Activated naive CD4-positive, alpha-beta T cell treated with anti-CD3 and anti-CD28 coated beads, Interleukin-2, amount 50 U/mL, for 24 hours (primary cell): ENCODE measurements around the gene BACH2.
A peak's percentile ranks its signal among the peaks of the same experiment; 100 is the strongest.

Experiments
- H3K27ac Mint-ChIP-seq: one replicate; pipeline ENCODE4 v1.8.0; 2021; ENCODE audit warnings: mild to moderate bottlenecking, mixed read lengths
- H3K27me3 Mint-ChIP-seq: one replicate; pipeline ENCODE4 v1.8.0; 2021; ENCODE audit warnings: mixed read lengths
- H3K36me3 Mint-ChIP-seq: one replicate; pipeline ENCODE4 v1.8.0; 2021; ENCODE audit warnings: mixed read lengths
- H3K4me1 Mint-ChIP-seq: one replicate; pipeline ENCODE4 v1.8.0; 2021; ENCODE audit warnings: mixed read lengths
- H3K4me3 Mint-ChIP-seq: one replicate; pipeline ENCODE4 v1.8.0; 2021; ENCODE audit warnings: mild to moderate bottlenecking, mixed read lengths
- H3K9me3 Mint-ChIP-seq: one replicate; pipeline ENCODE4 v1.8.0; 2021; ENCODE audit warnings: mixed read lengths

The BACH2 gene

GRCh38 chr6:90315354-90315950 is 18.8 kb upstream of the BACH2 start:
- no peak overlapping the region for H3K27ac Mint-ChIP-seq
- H3K9me3 Mint-ChIP-seq, result no peaks in the 10 kb centered on the region
- H3K36me3 Mint-ChIP-seq, result no peaks in the 10 kb centered on the region
- H3K4me3 Mint-ChIP-seq, result no peak overlapping the region
- H3K27me3 Mint-ChIP-seq, result no peaks in the 10 kb centered on the region
- peaks cover 17% of the 10 kb centered on the region for H3K4me1 Mint-ChIP-seq

GRCh38 chr6:90314514-90314913 is 17.9 kb upstream of the BACH2 start:
- H3K4me1 Mint-ChIP-seq, result peaks cover 8% of the 10 kb centered on the region
- no peaks in the 10 kb centered on the region for H3K9me3 Mint-ChIP-seq
- H3K27ac Mint-ChIP-seq, result no peak overlapping the region
- H3K27me3 Mint-ChIP-seq, result no peaks in the 10 kb centered on the region
- H3K4me3 Mint-ChIP-seq, result no peak overlapping the region
- no peaks in the 10 kb centered on the region for H3K36me3 Mint-ChIP-seq

DNA sequence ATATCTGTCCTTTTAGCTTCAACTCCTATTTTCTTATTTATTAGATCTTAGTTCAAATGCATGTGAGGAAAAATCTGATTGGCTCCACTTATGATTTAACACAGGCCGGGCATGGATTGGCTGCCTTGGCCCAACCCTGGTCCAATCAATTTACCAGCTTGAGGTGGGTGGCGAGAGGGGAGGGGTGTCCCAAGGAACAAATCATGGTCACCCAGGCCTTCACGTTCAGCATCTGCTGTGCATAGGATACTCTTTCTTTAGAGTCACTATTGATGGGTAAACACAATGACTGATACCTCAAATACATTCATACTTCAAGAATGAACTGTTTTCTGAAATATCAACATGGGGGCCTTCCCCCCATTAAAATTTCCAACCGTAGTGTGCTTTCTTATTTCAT is 14.9 kb upstream of the BACH2 start:
- Mint-ChIP-seq H3K9me3 (no peaks in the 10 kb centered on the region), H3K27me3 (no peaks in the 10 kb centered on the region), H3K4me3 (no peak overlapping the region), H3K27ac (no peak overlapping the region), H3K36me3 (no peaks in the 10 kb centered on the region), H3K4me1 (no peaks in the 10 kb centered on the region)

DNA sequence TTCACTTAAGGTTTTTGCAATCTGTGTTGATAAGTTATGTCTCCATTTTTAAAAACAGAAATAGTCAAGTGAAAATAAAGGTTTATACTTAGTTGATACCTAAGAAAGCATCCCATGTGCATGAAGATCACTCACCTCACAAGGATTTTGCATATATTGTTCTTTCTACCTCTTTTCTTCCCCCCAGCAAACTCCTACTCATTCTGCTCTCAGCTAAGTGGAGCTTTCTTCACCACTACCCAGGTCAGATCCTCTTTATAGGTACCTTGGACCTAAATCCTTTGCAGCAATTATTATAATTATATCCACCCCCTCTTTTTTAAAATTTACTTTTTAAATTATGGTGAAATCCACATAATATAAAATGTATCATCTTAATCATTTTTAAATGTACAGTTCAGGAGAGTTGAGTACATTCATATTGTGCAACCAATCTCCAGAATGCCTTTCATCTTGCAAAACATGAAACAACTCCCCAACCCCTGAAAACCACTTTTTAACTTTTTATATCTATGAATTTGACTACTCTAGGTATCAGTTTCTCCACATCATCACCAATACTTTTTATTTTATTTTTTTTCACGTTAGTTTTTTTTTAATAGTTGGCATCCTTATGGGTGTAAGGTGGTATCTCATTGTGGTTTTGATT is 9.3 kb upstream of the BACH2 start:
- Mint-ChIP-seq H3K36me3 (no peaks in the 10 kb centered on the region), H3K27me3 (no peaks in the 10 kb centered on the region), H3K4me3 (no peak overlapping the region), H3K4me1 (peaks cover 34% of the 10 kb centered on the region), H3K9me3 (no peaks in the 10 kb centered on the region), H3K27ac (peak overlapping the region; percentile 78)

GRCh38 chr6:90304308-90304707 is 7.7 kb upstream of the BACH2 start:
- H3K36me3 Mint-ChIP-seq, result no peaks in the 10 kb centered on the region

DNA sequence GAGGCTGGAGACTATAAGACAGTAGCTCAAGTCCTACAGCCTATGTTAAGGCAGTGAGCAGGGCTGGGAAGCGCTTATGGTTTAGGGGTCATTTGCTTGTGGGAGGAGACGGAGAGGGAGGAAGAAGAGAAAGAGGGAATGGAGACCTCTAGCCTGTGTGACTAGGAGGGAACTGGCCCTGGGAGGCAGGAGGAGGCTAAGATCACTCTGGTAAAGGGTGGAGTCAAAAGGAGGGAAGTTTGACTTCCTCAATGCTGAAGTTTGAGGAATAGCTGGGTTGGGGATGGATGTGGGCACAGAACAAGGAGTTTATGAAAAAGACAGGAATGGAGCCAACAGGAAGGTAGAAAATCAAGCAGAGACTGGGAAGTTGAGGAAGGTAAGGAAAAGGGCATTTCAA is 6.4 kb upstream of the BACH2 start:
- H3K4me3 Mint-ChIP-seq, result no peak overlapping the region
- no peaks in the 10 kb centered on the region for H3K9me3 Mint-ChIP-seq
- H3K27me3 Mint-ChIP-seq, result no peaks in the 10 kb centered on the region
- H3K36me3 Mint-ChIP-seq, result no peaks in the 10 kb centered on the region
- H3K27ac Mint-ChIP-seq, result no peak overlapping the region
- H3K4me1 Mint-ChIP-seq, result peaks cover 49% of the 10 kb centered on the region

More at GRCh38 chr6:90304308-90304707, 7.7 kb upstream of the BACH2 start:
- Mint-ChIP-seq H3K4me3 (no peak overlapping the region), H3K9me3 (no peaks in the 10 kb centered on the region), H3K27ac (no peak overlapping the region), H3K4me1 (peaks cover 44% of the 10 kb centered on the region), H3K27me3 (no peaks in the 10 kb centered on the region)

GRCh38 chr6:90302320-90302719 is 5.7 kb upstream of the BACH2 start:
- Mint-ChIP-seq H3K9me3 (no peaks in the 10 kb centered on the region), H3K27ac (peak overlapping the region; percentile 30), H3K4me1 (peaks cover 55% of the 10 kb centered on the region), H3K36me3 (no peaks in the 10 kb centered on the region), H3K27me3 (no peaks in the 10 kb centered on the region), H3K4me3 (no peak overlapping the region)

DNA sequence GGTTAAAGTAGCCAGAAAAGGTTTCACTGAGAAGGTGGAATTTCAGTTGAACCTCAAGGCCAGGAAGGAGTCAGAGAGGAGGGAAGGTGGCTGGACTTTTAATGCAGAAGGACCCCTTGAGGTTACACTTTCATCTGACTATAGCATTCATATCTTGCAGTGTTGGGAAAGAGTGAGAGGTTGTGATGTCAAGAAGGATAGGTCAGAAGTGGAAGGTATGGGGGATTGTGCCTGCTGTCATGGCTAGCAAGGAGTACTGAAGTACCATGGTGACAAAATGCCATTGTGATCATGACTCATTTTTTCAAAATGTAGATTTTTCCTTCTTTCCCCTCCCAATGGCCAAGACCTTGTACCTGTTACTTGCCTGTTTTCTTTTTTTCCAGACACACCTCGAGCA is 5.2 kb upstream of the BACH2 start:
- Mint-ChIP-seq H3K4me1 (peaks cover 55% of the 10 kb centered on the region), H3K9me3 (no peaks in the 10 kb centered on the region), H3K27ac (peak overlapping the region; percentile 52), H3K36me3 (no peaks in the 10 kb centered on the region), H3K4me3 (no peak overlapping the region), H3K27me3 (no peaks in the 10 kb centered on the region)

DNA sequence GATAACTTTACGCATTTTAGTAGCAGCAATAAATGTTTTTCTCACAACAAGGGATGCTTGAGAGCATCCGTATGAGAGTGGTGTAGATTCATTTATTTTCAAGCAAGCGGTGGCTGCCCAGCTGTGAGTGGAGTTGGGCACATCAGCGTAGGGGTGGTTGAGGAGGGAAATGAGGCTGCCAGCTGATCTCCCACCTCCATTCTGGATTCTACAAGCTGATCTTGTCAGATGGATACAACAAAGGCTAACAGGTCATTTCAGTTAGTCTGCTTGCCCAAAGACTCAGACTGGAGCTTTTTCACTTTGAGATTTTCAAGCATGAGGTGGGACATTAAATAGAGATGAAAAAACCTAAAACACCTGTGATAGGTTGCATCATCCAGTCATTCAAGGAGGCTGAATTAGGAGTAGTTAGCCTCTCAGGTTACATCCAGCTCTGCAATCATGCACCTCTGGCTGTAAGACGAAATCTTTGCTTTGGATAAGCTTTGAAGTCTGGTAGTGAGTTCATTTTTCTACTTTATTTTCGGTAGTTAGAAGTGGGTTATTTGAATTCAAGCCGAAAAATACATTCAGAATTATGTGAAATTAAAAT is 1.9 kb upstream of the BACH2 start:
- Mint-ChIP-seq H3K4me3 (no peak overlapping the region), H3K27me3 (no peaks in the 10 kb centered on the region), H3K4me1 (peaks cover 45% of the 10 kb centered on the region), H3K36me3 (peaks cover 7% of the 10 kb centered on the region), H3K9me3 (no peaks in the 10 kb centered on the region), H3K27ac (peak overlapping the region; percentile 49)

DNA sequence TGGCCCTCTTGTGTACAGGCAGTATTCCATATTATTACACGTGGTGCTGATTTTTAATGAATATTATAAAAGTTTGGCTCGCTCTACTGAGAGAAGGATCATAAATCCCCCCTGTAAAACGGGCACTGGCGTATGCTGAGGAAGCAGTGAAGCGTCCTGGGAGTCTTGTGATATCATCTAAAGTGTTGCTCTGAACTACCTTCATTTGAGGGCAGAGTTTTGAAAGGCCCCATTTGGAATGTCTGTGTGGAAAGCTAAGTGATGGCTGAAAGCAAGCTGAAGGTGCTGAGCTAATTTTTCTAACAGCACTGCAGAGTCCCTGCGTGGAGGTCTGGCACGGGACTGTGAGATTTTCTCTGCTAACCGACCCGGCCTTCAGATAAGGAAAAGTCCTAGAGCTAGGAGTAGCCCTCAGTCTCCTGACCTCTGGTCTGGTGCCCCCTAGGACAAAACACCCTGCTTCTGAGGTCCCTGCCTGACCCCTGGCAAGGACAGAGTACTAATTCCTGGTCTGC is 1.3 kb upstream of the BACH2 start:
- H3K27me3 Mint-ChIP-seq, result no peaks in the 10 kb centered on the region
- H3K36me3 Mint-ChIP-seq, result peaks cover 7% of the 10 kb centered on the region
- H3K9me3 Mint-ChIP-seq, result no peaks in the 10 kb centered on the region
- peak overlapping the region; percentile 49 for H3K27ac Mint-ChIP-seq
- H3K4me1 Mint-ChIP-seq, result peaks cover 43% of the 10 kb centered on the region
- peak overlapping the region; percentile 62 for H3K4me3 Mint-ChIP-seq

DNA sequence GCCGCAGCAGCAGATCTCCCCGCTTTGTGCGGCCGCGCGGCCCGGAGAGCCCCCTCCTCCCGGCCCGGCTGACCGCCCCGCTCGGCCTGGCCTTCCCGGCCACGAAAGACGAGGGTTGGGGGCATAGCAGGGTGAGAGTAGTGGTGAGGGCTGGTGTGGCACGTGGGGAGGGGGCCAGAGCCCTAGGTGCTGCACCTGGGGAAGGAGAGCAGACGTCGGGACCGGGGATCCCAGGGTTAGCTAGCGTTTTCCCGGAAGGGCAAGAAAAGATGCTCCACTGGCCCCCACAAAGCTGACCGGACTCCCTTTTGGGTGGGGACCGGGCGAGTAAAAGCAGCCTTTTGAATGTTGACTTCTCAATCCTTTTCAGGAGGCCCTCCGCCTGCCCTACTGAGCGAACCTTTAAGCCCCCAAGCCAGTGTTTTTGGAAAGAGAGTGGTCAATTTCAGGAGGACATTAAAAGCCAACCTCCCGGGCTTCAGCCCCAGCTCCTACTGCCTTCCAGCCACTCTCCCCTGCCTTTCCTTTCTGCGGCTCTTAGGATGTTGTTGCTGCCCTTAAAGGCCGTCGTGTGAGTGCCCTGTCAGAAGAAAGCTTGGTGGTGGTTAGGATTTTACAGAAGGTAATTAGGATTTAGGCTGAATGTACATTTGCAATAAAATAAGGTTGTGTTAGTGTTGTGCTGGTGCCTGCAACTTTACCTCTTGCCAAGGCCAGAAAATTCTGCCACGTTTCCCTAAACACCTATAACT is 648 bp upstream of the BACH2 start:
- Mint-ChIP-seq H3K27ac (peak overlapping the region; percentile 84), H3K27me3 (no peaks in the 10 kb centered on the region), H3K4me3 (peak overlapping the region; percentile 62), H3K9me3 (no peaks in the 10 kb centered on the region), H3K4me1 (peaks cover 46% of the 10 kb centered on the region), H3K36me3 (peaks cover 11% of the 10 kb centered on the region)

- no peaks in the 10 kb centered on the region for H3K9me3 Mint-ChIP-seq
- H3K27me3 Mint-ChIP-seq, result no peaks in the 10 kb centered on the region
- H3K36me3 Mint-ChIP-seq, result peaks cover 14% of the 10 kb centered on the region
- H3K4me1 Mint-ChIP-seq, result peaks cover 52% of the 10 kb centered on the region
- H3K27ac Mint-ChIP-seq, result peak overlapping the region; percentile 100
- H3K4me3 Mint-ChIP-seq, result peak overlapping the region; percentile 96
Measured at GRCh38 chr6:90295854-90296340, 746 bp downstream of the BACH2 start.

- H3K27me3 Mint-ChIP-seq, result no peaks in the 10 kb centered on the region
- H3K9me3 Mint-ChIP-seq, result no peaks in the 10 kb centered on the region
- peaks cover 58% of the 10 kb centered on the region for H3K4me1 Mint-ChIP-seq
- peaks cover 20% of the 10 kb centered on the region for H3K36me3 Mint-ChIP-seq
- peak overlapping the region; percentile 100 for H3K27ac Mint-ChIP-seq
- H3K4me3 Mint-ChIP-seq, result peak overlapping the region; percentile 96
Measured at GRCh38 chr6:90294989-90295853, 1.4 kb downstream of the BACH2 start.

DNA sequence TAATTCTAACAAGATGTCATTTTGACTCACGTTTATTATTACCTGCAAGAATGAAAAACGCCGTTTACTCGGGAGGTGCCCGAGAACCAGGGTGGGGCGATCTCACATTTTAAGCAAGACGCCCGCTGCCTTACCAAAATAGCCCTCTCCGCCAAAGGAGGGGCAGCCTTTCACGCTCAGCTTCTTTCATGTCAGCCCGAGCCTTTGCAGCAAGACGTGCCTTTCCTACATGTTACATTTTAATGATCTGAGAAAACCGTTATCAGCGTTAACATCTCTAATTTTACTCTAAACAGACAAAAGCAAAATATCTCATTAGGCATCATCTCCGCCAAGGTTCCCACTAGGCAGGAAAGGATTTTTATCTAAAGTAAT is 2.0 kb downstream of the BACH2 start:
- peaks cover 23% of the 10 kb centered on the region for H3K36me3 Mint-ChIP-seq
- peak overlapping the region; percentile 100 for H3K27ac Mint-ChIP-seq
- H3K4me1 Mint-ChIP-seq, result peaks cover 58% of the 10 kb centered on the region
- H3K9me3 Mint-ChIP-seq, result no peaks in the 10 kb centered on the region
- H3K27me3 Mint-ChIP-seq, result no peaks in the 10 kb centered on the region
- H3K4me3 Mint-ChIP-seq, result peak overlapping the region; percentile 96

DNA sequence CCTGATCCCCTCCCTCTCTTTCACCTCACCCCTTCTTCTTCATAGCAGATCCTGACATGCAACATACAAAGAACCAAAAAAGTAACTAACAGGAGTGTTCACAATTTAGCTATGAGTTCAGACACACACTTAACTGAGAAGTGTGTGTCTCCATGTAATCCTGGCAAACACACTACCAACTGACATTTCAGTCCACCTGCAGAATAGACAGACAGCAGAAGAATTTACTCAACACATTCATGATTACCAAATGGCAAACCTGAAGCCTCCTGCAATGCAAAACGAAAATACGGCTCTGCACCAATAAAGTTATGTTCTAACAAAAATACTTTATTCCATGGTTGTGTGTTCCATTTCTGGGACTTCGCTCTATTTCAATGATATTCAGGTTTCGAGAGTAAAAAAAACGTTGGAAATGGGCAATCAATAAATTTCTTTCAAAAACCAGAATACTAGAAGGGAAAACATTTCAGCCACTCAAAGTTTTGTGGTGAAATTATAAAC is 2.6 kb downstream of the BACH2 start:
- Mint-ChIP-seq H3K27me3 (no peaks in the 10 kb centered on the region), H3K27ac (peak overlapping the region; percentile 100), H3K4me3 (peak overlapping the region; percentile 96), H3K9me3 (no peaks in the 10 kb centered on the region), H3K36me3 (peaks cover 28% of the 10 kb centered on the region), H3K4me1 (peaks cover 60% of the 10 kb centered on the region)
